HG02852 (cell line): ENCODE measurements around the gene BICD2.

ENCODE experiments used
- ATAC-seq: cut with Tn5 transposase; IDR thresholded peaks from one replicate; pipeline ENCODE4 v1.9.1; 2021; ENCODE audit warnings: mild to moderate bottlenecking, moderate library complexity; ENCODE audit not compliant: unreplicated experiment

BICD2 gene

GRCh38 chr9:92728831-92729734 is 35.5 kb downstream of the BICD2 start:
- peak; percentile 79 for ATAC-seq

- ATAC-seq: no peak
Observed at GRCh38 chr9:92727716-92728700, 36.6 kb downstream of the BICD2 start.

- ATAC-seq: no peak
Observed at GRCh38 chr9:92726971-92727715, 37.5 kb downstream of the BICD2 start.

GRCh38 chr9:92726348-92726747 is 38.3 kb downstream of the BICD2 start:
- no peak for ATAC-seq

- ATAC-seq: no peak
Observed at GRCh38 chr9:92725766-92726165, 38.9 kb downstream of the BICD2 start.

GRCh38 chr9:92725266-92725545 is 39.4 kb downstream of the BICD2 start:
- ATAC-seq: no peak

GRCh38 chr9:92724528-92725265 is 39.9 kb downstream of the BICD2 start:
- ATAC-seq: no peak

GRCh38 chr9:92723801-92724323 is 40.8 kb downstream of the BICD2 start:
- ATAC-seq: no peak

GRCh38 chr9:92723299-92723625 is 41.4 kb downstream of the BICD2 start:
- no peak for ATAC-seq

GRCh38 chr9:92722386-92723298 is 42.0 kb downstream of the BICD2 start:
- no peak for ATAC-seq

GRCh38 chr9:92721548-92721947 is 43.1 kb downstream of the BICD2 start:
- ATAC-seq: no peak

- ATAC-seq: no peak
Observed at GRCh38 chr9:92720807-92721535, 43.7 kb downstream of the BICD2 start.

GRCh38 chr9:92720209-92720765 is 44.3 kb downstream of the BICD2 start:
- no peak for ATAC-seq

GRCh38 chr9:92719028-92719647 is 45.5 kb downstream of the BICD2 start:
- no peak for ATAC-seq

- no peak for ATAC-seq
Observed at GRCh38 chr9:92718086-92719001, 46.3 kb downstream of the BICD2 start.

GRCh38 chr9:92717201-92718085 is 47.2 kb downstream of the BICD2 start:
- no peak for ATAC-seq
